ENCODE data around the gene SPATA31A5.
"Not testable (repeated sequence)": the region's sequence is repeated elsewhere in the genome, so short reads cannot be mapped to it uniquely, and the experiment has no call there.

SPATA31A5 gene
- total RNA-seq, result 0 reads per million in 2 experiments

- not testable (repeated sequence) for DNase-seq (ENCODE audit: low read depth)
Observed at GRCh38 chr9:60914107-60914506, at the start of gene SPATA31A5. SPATA31A5 (plus strand) TSS chr9:60914407; CDS start chr9:60914436, 29 bp downstream.

- DNase-seq (ENCODE audit: low read depth), result not testable (repeated sequence)
Observed at GRCh38 chr9:60962990-60963350, 48.8 kb downstream of the SPATA31A5 start.

GRCh38 chr9:60966382-60966781 is 52.2 kb downstream of the SPATA31A5 start:
- DNase-seq (ENCODE audit: low read depth), result not testable (repeated sequence)
